HUDEP-2 (cell line): Measurements from ENCODE around the gene BRCA1.
"Not testable (repeated sequence)": the region's sequence is repeated elsewhere in the genome, so short reads cannot be mapped to it uniquely, and the experiment has no call there.

Experiments
- DNase-seq, 76 experiments: peaks; one replicate each; lab custom pipeline; 2025; ENCODE audit not compliant: unreplicated experiment in 76 of 76; lab: John Stamatoyannopoulos, UW

Gene BRCA1

DNA sequence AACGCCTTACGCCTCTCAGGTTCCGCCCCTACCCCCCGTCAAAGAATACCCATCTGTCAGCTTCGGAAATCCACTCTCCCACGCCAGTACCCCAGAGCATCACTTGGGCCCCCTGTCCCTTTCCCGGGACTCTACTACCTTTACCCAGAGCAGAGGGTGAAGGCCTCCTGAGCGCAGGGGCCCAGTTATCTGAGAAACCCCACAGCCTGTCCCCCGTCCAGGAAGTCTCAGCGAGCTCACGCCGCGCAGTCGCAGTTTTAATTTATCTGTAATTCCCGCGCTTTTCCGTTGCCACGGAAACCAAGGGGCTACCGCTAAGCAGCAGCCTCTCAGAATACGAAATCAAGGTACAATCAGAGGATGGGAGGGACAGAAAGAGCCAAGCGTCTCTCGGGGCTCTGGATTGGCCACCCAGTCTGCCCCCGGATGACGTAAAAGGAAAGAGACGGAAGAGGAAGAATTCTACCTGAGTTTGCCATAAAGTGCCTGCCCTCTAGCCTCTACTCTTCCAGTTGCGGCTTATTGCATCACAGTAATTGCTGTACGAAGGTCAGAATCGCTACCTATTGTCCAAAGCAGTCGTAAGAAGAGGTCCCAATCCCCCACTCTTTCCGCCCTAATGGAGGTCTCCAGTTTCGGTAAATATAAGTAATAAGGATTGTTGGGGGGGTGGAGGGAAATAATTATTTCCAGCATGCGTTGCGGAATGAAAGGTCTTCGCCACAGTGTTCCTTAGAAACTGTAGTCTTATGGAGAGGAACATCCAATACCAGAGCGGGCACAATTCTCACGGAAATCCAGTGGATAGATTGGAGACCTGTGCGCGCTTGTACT, at the start of gene BRCA1:
Gene BRCA1 (minus strand): TSS at position 232 of the 834 bp plus-strand sequence. CDS start 1,268 bp downstream, outside the sequence.
- peak in 75 of 76 experiments; percentile 44 to 99 (median 94) for DNase-seq

- peak in 27 of 76 experiments; percentile 3 to 63 (median 19) for DNase-seq
Observed at GRCh38 chr17:43171586-43172487, 46.7 kb upstream of the BRCA1 start.

GRCh38 chr17:43170766-43171585, 45.8 kb upstream of the BRCA1 start, which contains the start of gene NBR1:
NBR1 (plus strand) TSS chr17:43171214; CDS start chr17:43175800, 4,586 bp downstream.
- DNase-seq = peak; percentile 21 to 97 (median 92)

- DNase-seq = peak in 74 of 76 experiments; percentile 42 to 93 (median 82)
Observed at GRCh38 chr17:43170140-43170765, 45.1 kb upstream of the BRCA1 start.

DNA sequence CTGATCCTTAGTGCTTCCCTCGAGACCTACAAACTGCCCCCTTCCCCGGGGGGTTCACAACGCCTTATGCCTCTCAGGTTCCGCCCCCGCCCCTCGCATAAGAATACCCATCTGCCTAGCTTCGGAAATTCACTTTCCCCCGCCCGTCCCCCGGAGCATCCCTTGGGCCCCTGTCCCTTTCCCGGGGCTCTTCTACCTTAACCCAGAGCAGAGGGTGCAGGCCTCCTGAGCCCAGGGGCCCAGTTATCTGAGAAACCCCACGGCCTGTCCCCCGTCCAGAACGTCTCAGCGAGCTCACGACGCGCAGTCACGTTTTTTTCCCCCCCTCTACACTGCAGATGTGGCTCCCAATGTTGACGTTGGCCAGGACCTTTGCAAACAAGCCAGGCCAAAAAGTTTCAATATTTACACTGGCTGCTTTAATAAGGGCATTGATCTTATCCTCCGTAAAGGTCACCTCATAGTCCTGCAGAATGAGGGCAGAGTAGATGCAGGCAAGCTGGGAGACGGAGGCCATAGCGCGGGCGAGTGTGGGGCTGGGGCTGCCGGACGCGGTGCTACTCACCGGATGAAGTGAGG, 44.5 kb upstream of the BRCA1 start:
- DNase-seq = peak in 10 of 76 experiments; percentile 4 to 38 (median 16)

GRCh38 chr17:43165971-43166370, 40.8 kb upstream of the BRCA1 start:
- DNase-seq = not testable (repeated sequence)

- DNase-seq = not testable (repeated sequence)
Observed at GRCh38 chr17:43159957-43160356, 34.8 kb upstream of the BRCA1 start.

DNA sequence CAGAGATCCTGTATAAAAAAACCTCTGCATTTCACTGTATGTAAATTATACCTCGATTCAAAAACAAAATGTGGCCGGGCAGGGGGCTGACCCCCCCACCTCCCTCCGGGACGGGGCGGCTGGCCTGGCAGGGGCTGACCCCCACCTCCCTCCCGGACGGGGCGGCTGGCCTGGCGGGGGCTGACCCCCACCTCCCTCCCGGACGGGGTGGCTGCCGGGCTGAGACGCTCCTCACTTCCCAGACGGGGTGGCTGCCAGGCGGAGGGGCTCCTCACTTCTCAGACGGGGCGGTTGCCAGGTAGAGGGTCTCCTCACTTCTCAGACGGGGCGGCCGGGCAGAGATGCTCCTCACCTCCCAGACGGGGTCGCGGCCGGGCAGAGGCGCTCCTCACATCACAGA, 34.1 kb upstream of the BRCA1 start:
- DNase-seq = not testable (repeated sequence)

- no peak for DNase-seq
Observed at GRCh38 chr17:43155666-43156065, 30.5 kb upstream of the BRCA1 start.

DNA sequence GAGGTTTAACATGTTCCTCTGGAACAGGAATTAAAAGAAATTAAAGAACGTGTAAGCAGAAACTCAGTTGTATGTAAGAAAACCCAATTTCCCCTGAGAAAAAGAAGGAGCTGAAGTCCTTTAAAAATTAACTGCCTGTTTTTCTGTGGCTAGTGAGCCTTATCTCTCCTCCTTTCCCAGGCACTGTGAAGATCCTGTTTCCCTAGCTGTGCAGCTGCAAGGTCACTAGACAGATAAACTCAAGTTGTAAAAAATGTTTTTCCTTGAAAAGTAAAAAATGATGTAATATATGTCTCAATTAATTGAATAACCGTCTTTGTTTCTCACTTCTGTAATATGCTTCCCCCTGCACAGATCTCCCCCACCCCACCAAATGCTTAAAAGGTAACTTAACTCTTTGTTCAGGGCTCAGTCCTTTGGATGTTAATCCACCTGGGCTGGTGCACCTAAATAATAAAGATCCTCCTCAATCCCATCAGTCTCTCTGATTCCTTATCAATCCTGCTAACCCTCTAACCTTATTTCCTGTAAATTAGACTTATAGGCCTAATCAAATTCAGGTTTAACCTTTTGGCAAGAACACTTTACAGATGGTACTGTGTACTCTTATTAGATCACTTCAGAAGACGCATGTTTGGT, 28.2 kb upstream of the BRCA1 start:
- DNase-seq = peak in 1 of 76 experiments; percentile 4

GRCh38 chr17:43151880-43152456, 26.8 kb upstream of the BRCA1 start:
- no peak for DNase-seq

DNA sequence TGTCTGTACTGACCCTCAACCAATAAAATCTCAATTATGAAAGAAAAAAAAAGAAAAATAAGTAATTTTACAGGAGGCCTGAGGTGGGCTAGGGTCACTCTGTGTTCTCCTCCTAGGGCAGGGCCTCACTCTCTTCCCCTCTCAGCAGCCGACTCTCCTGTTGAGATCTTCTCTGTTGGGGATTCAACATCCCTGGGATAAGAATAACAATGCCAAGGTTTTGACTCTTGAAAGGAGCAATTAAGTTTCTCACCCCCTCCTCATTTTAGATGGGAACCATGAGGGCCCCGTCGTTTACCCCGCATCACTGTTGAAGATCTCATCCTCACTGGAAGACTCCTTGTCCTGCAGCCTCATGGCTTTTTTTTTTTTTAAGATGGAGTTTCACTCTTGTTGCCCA, 21.5 kb upstream of the BRCA1 start:
- no peak for DNase-seq

DNA sequence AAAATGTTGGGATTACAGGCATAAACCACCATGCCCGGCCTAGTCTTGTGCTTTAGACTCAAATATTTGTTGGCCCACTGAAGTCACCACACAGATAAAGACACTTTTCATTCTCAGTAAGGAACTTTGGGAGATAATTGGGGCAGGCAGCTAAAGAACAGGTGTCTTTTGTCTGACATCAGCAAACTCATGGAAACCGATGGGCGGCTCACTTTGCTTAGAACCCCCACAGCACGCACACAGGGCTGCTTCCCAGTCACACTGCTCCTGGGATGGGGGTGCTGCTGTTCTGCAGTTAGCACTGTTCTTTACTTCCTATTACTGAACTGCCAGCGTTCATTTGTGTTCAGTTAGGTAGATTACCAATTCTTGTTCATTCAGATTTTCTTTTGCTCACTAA, 18.0 kb upstream of the BRCA1 start:
- DNase-seq = no peak

DNA sequence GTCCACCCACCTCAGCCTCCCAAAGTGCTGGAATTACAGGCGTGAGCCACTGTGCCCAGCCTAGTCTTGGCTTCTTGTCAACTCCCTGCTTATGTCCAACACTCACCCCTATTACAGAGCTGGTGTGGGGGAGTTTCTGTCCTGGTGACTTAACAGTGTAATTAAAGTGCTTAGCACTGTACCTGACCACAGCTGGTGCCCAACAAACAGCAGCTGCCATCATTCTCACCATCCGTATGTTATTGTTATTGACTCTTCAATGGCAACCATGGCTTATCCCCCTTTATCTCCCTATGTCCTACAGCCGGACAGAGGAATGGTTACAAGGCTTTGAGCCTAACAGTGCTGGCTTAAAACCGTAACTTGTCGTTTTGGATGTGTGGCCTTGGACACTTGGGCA, 17.0 kb upstream of the BRCA1 start:
- DNase-seq = no peak

- no peak for DNase-seq
Observed at GRCh38 chr17:43140396-43141332, 15.5 kb upstream of the BRCA1 start.

DNA sequence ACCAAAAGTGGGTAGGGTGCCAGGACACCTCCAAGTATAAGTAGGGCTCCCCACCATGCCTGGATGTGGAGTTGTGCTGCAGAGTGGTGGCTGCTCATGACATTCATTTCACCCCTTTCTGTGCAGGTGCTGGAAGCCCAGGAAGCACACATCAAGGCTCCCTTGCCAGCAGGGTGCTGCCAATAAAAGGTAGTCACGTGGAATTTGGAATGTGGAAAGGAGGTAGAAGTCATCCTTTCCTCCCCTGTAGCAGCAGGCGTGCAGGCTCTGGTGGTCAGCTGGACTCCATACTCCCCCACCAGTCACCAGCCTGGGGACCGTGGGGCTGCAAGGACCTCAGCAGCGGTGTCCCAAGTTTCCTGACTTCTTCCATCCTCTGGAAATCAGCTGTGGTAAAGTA, 13.4 kb upstream of the BRCA1 start:
- not testable (repeated sequence) for DNase-seq

DNA sequence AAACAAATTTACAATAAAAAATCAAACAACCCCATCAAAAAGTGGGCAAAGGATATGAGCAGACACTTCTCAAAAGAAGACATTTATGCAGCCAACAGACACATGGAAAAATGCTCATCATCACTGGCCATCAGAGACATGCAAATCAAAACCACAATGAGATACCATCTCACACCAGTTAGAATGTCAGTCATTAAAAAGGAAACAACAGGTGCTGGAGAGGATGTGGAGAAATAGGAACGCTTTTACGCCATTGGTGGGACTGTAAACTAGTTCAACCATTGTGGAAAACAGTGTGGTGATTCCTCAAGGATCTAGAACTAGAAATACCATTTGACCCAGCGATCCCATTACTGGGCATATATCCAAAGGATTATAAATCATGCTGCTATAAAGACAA, 11.4 kb upstream of the BRCA1 start:
- DNase-seq = not testable (repeated sequence)

DNA sequence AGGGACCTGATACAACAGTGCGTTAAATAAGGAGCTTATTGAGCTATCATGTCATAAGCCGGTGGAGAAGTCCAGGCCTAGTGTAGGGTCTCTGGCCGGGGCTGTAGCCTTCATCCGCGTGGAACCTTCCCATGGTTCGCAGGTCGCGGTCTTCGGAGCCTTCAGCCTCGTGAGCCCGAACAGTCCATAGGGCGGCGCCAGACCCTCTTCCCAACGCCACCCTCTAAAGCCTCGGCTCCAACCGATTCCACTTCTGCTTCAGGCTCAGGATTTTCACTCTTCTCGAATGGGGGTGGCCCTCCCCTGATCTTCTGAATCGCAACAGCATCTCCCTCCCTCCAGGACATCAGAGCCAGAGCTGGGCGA, 10.3 kb upstream of the BRCA1 start:
- no peak for DNase-seq
